GM18498 (cell line): ENCODE results near the gene ASB2.
A peak's percentile ranks its signal among the peaks of the same experiment; 100 is the strongest.

Experiments
- ATAC-seq: cut with Tn5 transposase; IDR thresholded peaks from one replicate; pipeline ENCODE4 v1.9.1; 2021; ENCODE audit warnings: mild to moderate bottlenecking, moderate library complexity; ENCODE audit not compliant: unreplicated experiment

Gene ASB2

GRCh38 chr14:93964281-93964680, 12.1 kb downstream of the ASB2 start:
- no peak for ATAC-seq

- no peak for ATAC-seq
Observed at GRCh38 chr14:93963692-93964091, 12.7 kb downstream of the ASB2 start.

- peak; percentile 59 for ATAC-seq
Observed at GRCh38 chr14:93962701-93963601, 13.4 kb downstream of the ASB2 start.

GRCh38 chr14:93961620-93962019, 14.8 kb downstream of the ASB2 start:
- no peak for ATAC-seq

- ATAC-seq: no peak
Observed at GRCh38 chr14:93960774-93961438, 15.5 kb downstream of the ASB2 start.

- ATAC-seq: no peak
Observed at GRCh38 chr14:93960108-93960475, 16.3 kb downstream of the ASB2 start.

GRCh38 chr14:93959239-93960107, 16.9 kb downstream of the ASB2 start:
- peak; percentile 73 for ATAC-seq

- ATAC-seq: no peak
Observed at GRCh38 chr14:93958567-93959238, 17.7 kb downstream of the ASB2 start.

- no peak for ATAC-seq
Observed at GRCh38 chr14:93957751-93958566, 18.4 kb downstream of the ASB2 start.

- no peak for ATAC-seq
Observed at GRCh38 chr14:93957333-93957710, 19.0 kb downstream of the ASB2 start.

- no peak for ATAC-seq
Observed at GRCh38 chr14:93956514-93957332, 19.6 kb downstream of the ASB2 start.

GRCh38 chr14:93955850-93956481, 20.4 kb downstream of the ASB2 start:
- no peak for ATAC-seq

GRCh38 chr14:93954900-93955849, 21.2 kb downstream of the ASB2 start:
- peak; percentile 37 for ATAC-seq

GRCh38 chr14:93954516-93954830, 21.9 kb downstream of the ASB2 start:
- ATAC-seq: no peak

GRCh38 chr14:93953739-93954515, 22.4 kb downstream of the ASB2 start:
- no peak for ATAC-seq

GRCh38 chr14:93953263-93953662, 23.1 kb downstream of the ASB2 start:
- no peak for ATAC-seq

GRCh38 chr14:93952829-93953228, 23.5 kb downstream of the ASB2 start:
- ATAC-seq: no peak
